DMS 273 treated with DMSO at 0.1 percent for 48 hours (cell line): ENCODE measurements around the gene PDZRN3.

Experiments
- DNase-seq: peaks from one replicate; lab custom pipeline; 2025; lab: John Stamatoyannopoulos, UW

PDZRN3 gene

GRCh38 chr3:73418681-73419080, 206.1 kb downstream of the PDZRN3 start:
- DNase-seq = no peak

- no peak for DNase-seq
These were observed 209.6 kb downstream of the PDZRN3 start for GRCh38 chr3:73415118-73415517.

- DNase-seq = no peak
These were observed 211.1 kb downstream of the PDZRN3 start for GRCh38 chr3:73413619-73414018.

DNA sequence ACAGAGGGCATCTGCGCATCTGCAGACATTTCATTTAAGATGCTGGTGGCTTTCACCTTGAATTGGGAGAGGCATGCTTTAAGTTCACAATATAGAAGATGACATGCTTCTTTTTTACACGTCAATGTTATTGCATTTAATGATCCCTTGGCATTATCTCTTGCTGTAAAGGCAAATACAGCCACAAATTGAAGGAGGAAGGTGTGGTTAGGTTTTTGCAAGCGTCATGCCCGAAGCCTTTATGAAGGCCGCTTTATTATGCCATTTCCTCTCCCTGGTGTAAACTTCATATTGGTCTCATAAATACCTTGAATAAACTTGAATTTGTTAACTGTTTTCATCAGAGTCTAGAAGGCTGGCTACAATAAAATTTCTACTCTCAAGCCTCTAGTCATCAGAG, 212.7 kb downstream of the PDZRN3 start:
- DNase-seq = no peak

DNA sequence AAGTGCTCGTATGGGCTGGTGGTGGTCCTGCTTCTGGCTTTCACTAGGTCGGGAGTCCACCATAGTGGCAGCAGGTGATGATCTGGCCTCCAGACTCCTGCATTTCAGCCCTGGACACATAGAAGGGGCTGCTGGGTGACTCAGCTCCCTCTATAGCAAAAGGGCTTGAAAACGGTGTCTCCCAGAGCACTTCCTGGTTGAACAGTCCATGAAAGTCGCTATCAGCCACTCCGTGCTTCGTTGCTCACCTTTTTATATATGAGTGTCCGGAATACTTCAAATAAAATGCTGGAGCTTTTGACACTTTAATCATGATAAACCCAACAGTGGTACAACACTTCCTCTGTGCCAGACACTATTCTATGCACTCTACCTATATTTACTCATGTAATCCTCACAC, 213.2 kb downstream of the PDZRN3 start:
- no peak for DNase-seq

DNA sequence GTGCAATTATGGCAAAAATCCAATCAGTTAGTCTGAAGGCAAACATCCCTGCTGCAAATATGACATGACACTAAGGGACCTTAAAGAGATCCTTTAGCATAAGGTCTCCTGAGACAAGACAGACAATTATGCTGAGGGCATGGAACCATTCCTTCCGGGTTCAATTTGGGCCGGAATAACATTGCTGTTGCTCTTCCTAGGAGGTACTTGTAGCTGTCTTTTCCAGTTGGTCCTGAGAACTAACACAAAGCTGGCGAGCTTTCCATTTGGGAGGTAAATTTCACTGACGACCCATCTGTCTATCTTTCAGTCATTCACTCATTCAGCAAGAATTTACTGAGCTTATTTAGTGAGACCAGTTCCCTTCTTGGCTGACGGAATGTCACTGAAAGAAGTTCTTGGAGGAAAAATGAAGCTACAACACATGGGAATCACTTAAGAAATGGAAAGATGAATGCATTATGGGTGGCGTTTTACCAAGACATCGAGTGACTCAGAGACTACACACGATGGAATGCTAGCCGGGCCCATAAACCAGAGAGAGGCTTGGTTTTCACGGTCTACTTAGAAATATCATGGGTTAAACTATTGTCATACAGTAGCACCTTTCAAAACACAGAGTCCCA, 215.5 kb downstream of the PDZRN3 start:
- no peak for DNase-seq

- no peak for DNase-seq
These were observed 216.1 kb downstream of the PDZRN3 start for GRCh38 chr3:73408634-73409033.

GRCh38 chr3:73407577-73407976, 217.2 kb downstream of the PDZRN3 start:
- no peak for DNase-seq

GRCh38 chr3:73405853-73406252, 218.9 kb downstream of the PDZRN3 start:
- no peak for DNase-seq

DNA sequence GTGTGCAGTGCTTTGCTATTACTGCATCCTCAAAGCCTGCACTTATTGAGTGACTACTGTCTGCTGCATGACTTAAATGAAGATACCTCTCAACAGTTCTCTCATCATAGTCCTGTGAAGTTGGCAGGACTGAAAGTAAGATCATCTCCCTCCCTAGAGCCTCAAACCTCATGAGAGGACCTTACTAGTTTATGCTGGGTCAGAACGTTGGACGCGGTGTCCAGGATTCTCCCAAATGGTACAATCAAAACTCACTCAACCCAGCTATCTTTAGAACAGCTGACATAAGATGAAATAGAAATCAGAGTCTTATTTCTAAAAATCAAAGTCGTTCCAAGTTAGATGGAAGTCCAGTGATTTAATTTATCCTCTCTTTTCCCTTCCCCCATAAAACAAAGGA, 219.7 kb downstream of the PDZRN3 start:
- DNase-seq = no peak

DNA sequence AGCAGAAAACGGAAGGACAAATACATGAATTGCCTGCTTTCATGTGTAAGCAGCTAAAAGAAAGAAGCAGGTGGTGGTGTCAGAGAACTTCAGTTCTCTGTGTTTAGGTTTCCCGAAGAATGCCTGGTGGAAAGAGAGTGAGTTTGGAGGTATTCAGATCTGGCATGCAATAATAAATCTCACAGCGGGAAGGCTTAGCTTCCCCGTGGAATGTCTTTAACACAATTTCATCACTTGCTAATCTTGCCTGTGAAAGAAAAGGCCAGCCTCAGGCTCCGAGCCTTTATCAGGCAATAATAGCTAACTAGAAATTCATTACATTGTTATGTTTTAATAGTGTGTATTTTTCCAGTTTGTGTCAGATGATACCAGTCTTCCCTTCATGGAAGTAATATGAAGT, 220.3 kb downstream of the PDZRN3 start:
- no peak for DNase-seq

DNA sequence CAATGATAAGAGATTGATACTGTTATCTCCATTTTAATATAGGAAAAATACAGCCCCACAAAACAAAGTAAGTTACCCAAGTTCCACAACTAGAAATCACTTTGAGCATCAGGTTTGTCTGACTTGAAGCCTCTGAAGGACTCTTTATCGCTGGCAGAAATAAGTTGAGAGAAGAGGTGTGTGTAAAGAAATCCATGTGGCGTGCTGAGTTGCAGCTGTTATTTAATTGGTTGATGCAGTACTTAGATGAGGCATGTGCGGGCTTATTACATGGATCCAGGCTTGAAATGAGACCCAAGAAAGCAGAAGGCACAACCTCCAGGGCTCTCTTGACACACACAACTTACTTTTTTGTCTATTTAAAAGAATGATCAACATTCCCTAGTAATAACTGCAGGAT, 221.3 kb downstream of the PDZRN3 start:
- no peak for DNase-seq

GRCh38 chr3:73401616-73402279, 223.0 kb downstream of the PDZRN3 start:
- DNase-seq = no peak

GRCh38 chr3:73401059-73401458, 223.7 kb downstream of the PDZRN3 start:
- DNase-seq = no peak

- DNase-seq = no peak
These were observed 225.0 kb downstream of the PDZRN3 start for GRCh38 chr3:73399666-73400253.

DNA sequence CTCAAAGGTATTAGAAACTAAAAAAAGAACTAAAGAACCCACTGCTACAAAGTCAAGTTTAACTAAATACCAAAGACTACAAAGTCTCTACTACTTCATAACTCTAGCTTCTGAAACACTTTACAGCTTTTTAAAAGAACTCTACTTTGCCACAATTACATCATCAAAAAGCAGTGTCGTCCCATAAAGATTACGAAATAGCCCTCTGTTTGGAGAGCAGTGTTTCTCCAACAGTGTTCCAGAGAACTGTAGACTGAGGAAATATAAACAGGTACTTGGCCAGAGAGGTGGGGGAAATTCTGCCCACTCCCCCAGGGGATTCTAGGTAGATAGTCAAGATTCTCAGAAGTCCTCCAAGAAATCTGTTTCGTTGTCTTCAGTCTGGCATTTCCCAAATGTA, 225.6 kb downstream of the PDZRN3 start:
- no peak for DNase-seq

GRCh38 chr3:73398084-73398483, 226.7 kb downstream of the PDZRN3 start:
- DNase-seq = no peak

DNA sequence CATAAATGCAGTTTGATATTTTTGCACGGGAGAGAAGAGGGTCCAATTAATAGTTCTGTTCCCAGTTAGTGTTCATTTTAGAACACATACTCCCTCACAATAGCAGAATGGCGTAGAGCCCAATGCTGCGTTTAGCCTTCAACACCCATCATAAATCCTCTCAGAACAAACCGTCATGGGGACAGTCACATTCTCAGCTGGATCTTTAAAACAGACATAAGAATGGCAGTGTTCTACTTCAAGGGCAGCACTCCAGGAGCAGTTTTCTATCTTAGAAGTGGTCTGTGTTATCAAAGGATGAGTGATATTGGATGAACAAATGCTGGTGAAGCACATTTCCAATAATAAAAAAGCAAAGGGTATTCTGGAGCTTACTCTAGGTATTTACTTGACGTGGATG, 230.5 kb downstream of the PDZRN3 start:
- DNase-seq = no peak

- DNase-seq = no peak
These were observed 231.7 kb downstream of the PDZRN3 start for GRCh38 chr3:73393005-73393404.

GRCh38 chr3:73391984-73392383, 232.8 kb downstream of the PDZRN3 start:
- no peak for DNase-seq

DNA sequence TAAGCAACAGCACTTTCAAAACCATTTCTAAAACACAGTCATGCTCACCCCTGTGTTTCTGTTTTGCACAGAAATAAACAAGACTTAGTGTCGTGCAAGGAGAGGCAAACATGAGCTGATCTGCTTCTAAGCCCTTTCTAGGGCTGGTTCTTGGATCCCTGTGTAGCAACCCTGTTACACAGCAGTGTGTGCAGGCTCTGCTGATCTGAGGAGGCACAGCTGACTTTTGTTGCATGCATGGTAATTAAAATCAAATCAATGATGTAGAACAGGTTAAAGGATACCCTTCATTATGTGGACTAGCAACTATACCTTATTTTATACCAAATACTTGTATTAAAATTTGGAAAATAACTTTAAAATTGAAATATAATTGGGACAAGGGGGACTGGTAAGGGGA, 234.8 kb downstream of the PDZRN3 start:
- DNase-seq = no peak

DNA sequence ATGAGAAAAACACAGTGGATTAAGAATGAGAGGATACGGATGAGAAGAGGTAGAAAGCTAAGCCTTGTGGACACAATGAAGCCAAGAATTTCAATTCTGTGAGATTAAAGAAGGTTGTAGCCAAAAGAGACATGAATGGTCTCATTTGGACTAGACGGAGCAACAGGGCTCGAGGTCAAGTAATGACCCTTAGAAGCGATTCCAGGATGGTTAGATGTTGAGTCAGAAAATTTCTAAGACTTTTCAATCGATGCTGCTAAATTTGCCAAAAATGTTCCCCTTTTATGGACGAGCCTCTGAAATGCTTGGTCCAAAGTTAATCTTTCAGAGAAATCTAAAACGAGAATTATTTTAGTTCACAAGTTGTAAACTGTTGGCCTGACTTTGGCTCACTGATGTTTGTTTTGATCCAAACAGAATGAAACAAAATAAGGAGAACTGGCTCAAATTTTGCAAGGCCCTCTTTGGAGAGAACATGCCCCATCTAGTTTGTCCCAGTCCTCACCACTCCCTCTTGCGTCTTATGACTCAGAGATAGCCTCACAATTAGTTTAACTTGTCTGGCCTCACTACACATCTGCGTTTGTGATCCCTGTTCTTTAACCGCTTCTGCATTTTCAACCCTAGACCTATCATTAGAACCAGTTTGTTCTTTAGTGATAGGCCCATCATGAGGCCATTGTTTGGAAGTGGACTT, 235.5 kb downstream of the PDZRN3 start:
- DNase-seq = no peak

DNA sequence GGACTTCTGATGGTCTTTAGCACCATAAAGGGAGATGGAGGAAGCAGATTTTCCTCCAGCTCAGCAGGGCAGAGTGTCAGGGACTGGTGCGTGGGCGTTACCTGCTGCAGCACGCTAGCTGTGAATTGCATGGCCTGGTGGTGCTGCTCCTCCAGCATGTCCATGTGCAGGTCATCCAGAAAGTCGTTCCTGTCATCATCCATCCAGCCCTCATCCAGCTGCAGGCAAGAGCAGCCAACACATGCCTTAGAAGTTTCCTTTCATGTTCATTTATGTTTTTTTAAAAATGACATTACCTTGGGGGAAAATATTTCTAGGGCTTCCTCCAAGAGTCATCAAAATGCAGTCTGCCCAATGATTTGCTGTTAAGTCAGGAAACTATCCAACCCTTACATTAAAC, 239.2 kb downstream of the PDZRN3 start:
- no peak for DNase-seq
